A673 (cell line): ENCODE results near the gene OR2C1.

Experiments
- CTCF ChIP-seq: fragments of 300-800, 200-600 bp; sonication (generic); conservative IDR thresholded peaks from 2 replicates; pipeline ENCODE4 v1.5.1; 2017; ENCODE audit warnings: low read depth, mild to moderate bottlenecking, antibody characterized with exemption, low read length, moderate library complexity, mixed read lengths
- EZH2 ChIP-seq: fragments of 200-600 bp; sonication (generic); IDR thresholded peaks from 2 replicates; pipeline ENCODE4 v1.6.1; 2017; ENCODE audit warnings: borderline replicate concordance, low read depth, mild to moderate bottlenecking, mixed read lengths, antibody characterized with exemption, low read length; ENCODE audit not compliant: poor library complexity, severe bottlenecking

- TF ChIP-seq CTCF, result no peak
- TF ChIP-seq EZH2, result no peak
Measured at GRCh38 chr16:3327514-3327913, 28.2 kb upstream of the OR2C1 start.
